Naive B cell (primary cell): ENCODE results near the gene ASCL2. TPM values are rescaled to one million over a fixed set of nuclear protein-coding genes. Genes with fewer than 3 reads are reported as not detected.

Experiments
- ATAC-seq, 2 donors: fragments of 150-1000 bp; cut with Tn5 transposase; 2 replicates each; pipeline ENCODE4 v1.10.0; 2021; ENCODE audit warnings: low read depth in 2 of 2, mild to moderate bottlenecking in 2 of 2, moderate library complexity in 2 of 2
- DNase-seq: peaks from one replicate; pipeline ENCODE4 v3.0.0; 2022
- H3K27ac Mint-ChIP-seq, 6 donors: one replicate each; pipeline ENCODE4 v1.8.0; 2020 to 2022; ENCODE audit warnings: mild to moderate bottlenecking in 6 of 6, mixed read lengths in 6 of 6, moderate library complexity in 5 of 6, inconsistent platforms in 2 of 6
- H3K27me3 Mint-ChIP-seq, 3 donors: one replicate each; pipeline ENCODE4 v1.8.0; 2021 to 2022; ENCODE audit warnings: mixed read lengths in 3 of 3, mild to moderate bottlenecking in 1 of 3
- H3K36me3 Mint-ChIP-seq, 2 donors: one replicate each; pipeline ENCODE4 v1.8.0; 2020 to 2022; ENCODE audit warnings: mixed read lengths in 2 of 2, inconsistent platforms in 1 of 2, mild to moderate bottlenecking in 1 of 2
- H3K4me1 Mint-ChIP-seq, 3 donors: one replicate each; pipeline ENCODE4 v1.8.0; 2020 to 2022; ENCODE audit warnings: mixed read lengths in 3 of 3, inconsistent platforms in 1 of 3, mild to moderate bottlenecking in 1 of 3, moderate library complexity in 1 of 3
- H3K4me3 Mint-ChIP-seq, 8 donors: one replicate each; pipeline ENCODE4 v1.8.0; 2020 to 2022; ENCODE audit warnings: mild to moderate bottlenecking in 8 of 8, mixed read lengths in 8 of 8, moderate library complexity in 8 of 8, inconsistent platforms in 2 of 8
- H3K9me3 Mint-ChIP-seq, 7 donors: one replicate each; pipeline ENCODE4 v1.8.0; 2020 to 2022; ENCODE audit warnings: mixed read lengths in 7 of 7, mild to moderate bottlenecking in 5 of 7, inconsistent platforms in 2 of 7, moderate library complexity in 1 of 7
- polyA plus RNA-seq, 6 donors: library from polyadenylated mRNA; unstranded; fragments of 300-500 nt; fragmentation: Illumina TruSeq; gene quantifications; one replicate each; pipeline ENCODE4 v1.2.3, GENCODE V29; 2021; ENCODE audit warnings: low read depth in 6 of 6

The ASCL2 gene
- polyA plus RNA-seq, 6 donors from 2014 or later = 0.35 to 1.7 (median 0.60) TPM; not detected in 1

- DNase-seq (no peak), ATAC-seq (no peak)
- peak overlapping the region in 7 of 8 donors; percentile 15 to 70 (median 53) for H3K4me3 Mint-ChIP-seq
- H3K27me3 Mint-ChIP-seq = peaks cover 10 to 53% (median 48%) of the 10 kb centered on the region in 3 donors
- no peaks in the 10 kb centered on the region for H3K9me3 Mint-ChIP-seq
- peak overlapping the region in 1 of 6 donors; percentile 44 for H3K27ac Mint-ChIP-seq
- H3K4me1 Mint-ChIP-seq = peaks cover 8 to 27% (median 13%) of the 10 kb centered on the region in 3 donors
- no peaks in the 10 kb centered on the region for H3K36me3 Mint-ChIP-seq
Observed at GRCh38 chr11:2271327-2272227, 1.2 kb upstream of the ASCL2 start.

GRCh38 chr11:2271077-2271326, 614 bp upstream of the ASCL2 start:
- peak overlapping the region in 1 of 8 donors; percentile 70 for H3K4me3 Mint-ChIP-seq
- DNase-seq (peak; percentile 46), ATAC-seq (peak; percentile 56 to 57)
- no peaks in the 10 kb centered on the region for H3K36me3 Mint-ChIP-seq
- H3K9me3 Mint-ChIP-seq = no peaks in the 10 kb centered on the region
- H3K27ac Mint-ChIP-seq = no peak overlapping the region
- H3K4me1 Mint-ChIP-seq = peaks cover 13 to 33% (median 19%) of the 10 kb centered on the region in 3 donors
- peaks cover 10 to 48% (median 43%) of the 10 kb centered on the region in 3 donors for H3K27me3 Mint-ChIP-seq

- H3K4me3 Mint-ChIP-seq = peak overlapping the region in 7 of 8 donors; percentile 43 to 80 (median 78)
- ATAC-seq = peak; percentile 40 to 48
Observed at GRCh38 chr11:2269601-2270321, 627 bp downstream of the ASCL2 start.

GRCh38 chr11:2268729-2269600, 1.4 kb downstream of the ASCL2 start:
- peak; percentile 25 for ATAC-seq
- peak overlapping the region; percentile 61 to 85 (median 78) for H3K4me3 Mint-ChIP-seq
- H3K27ac Mint-ChIP-seq = peak overlapping the region in 2 of 6 donors; percentile 52 to 90
- H3K4me1 Mint-ChIP-seq = peaks cover 22 to 44% (median 28%) of the 10 kb centered on the region in 3 donors
- H3K9me3 Mint-ChIP-seq = no peaks in the 10 kb centered on the region
- H3K27me3 Mint-ChIP-seq = peaks cover 4 to 32% (median 26%) of the 10 kb centered on the region in 3 donors
- peak; percentile 38 for DNase-seq
- H3K36me3 Mint-ChIP-seq = no peaks in the 10 kb centered on the region

More at GRCh38 chr11:2269601-2270321, 627 bp downstream of the ASCL2 start:
- peak; percentile 33 for DNase-seq
- no peak overlapping the region for H3K27ac Mint-ChIP-seq
- H3K27me3 Mint-ChIP-seq = peaks cover 10 to 39% (median 34%) of the 10 kb centered on the region in 3 donors
- H3K9me3 Mint-ChIP-seq = no peaks in the 10 kb centered on the region
- peaks cover 22 to 44% (median 28%) of the 10 kb centered on the region in 3 donors for H3K4me1 Mint-ChIP-seq
- H3K36me3 Mint-ChIP-seq = no peaks in the 10 kb centered on the region

- Mint-ChIP-seq H3K4me1 (peaks cover 22 to 44% (median 28%) of the 10 kb centered on the region in 3 donors), H3K9me3 (no peaks in the 10 kb centered on the region), H3K27ac (peak overlapping the region in 2 of 6 donors; percentile 52 to 90), H3K36me3 (no peaks in the 10 kb centered on the region), H3K4me3 (peak overlapping the region; percentile 42 to 85 (median 72)), H3K27me3 (peaks cover under 1 to 25% (median 20%) of the 10 kb centered on the region in 3 donors)
- DNase-seq (no peak), ATAC-seq (no peak)
Observed at GRCh38 chr11:2267851-2268728, 2.3 kb downstream of the ASCL2 start.

- Mint-ChIP-seq H3K27ac (no peak overlapping the region), H3K4me1 (peaks cover 22 to 44% (median 28%) of the 10 kb centered on the region in 3 donors), H3K27me3 (peaks cover 0 to 18% (median 13%) of the 10 kb centered on the region in 3 donors), H3K9me3 (no peaks in the 10 kb centered on the region), H3K4me3 (peak overlapping the region in 5 of 8 donors; percentile 20 to 78 (median 72)), H3K36me3 (no peaks in the 10 kb centered on the region)
- ATAC-seq (no peak), DNase-seq (no peak)
Observed at GRCh38 chr11:2267306-2267850, 3.0 kb downstream of the ASCL2 start.

- Mint-ChIP-seq H3K36me3 (no peaks in the 10 kb centered on the region), H3K27ac (peak overlapping the region in 1 of 6 donors; percentile 65), H3K4me3 (peak overlapping the region in 6 of 8 donors; percentile 33 to 80 (median 76)), H3K9me3 (no peaks in the 10 kb centered on the region), H3K4me1 (peaks cover 22 to 44% (median 27%) of the 10 kb centered on the region in 3 donors), H3K27me3 (peaks cover 0 to 12% (median 6%) of the 10 kb centered on the region in 3 donors)
- ATAC-seq (no peak), DNase-seq (no peak)
Observed at GRCh38 chr11:2266586-2267305, 3.6 kb downstream of the ASCL2 start.

GRCh38 chr11:2265854-2266585, 4.4 kb downstream of the ASCL2 start:
- peak overlapping the region in 4 of 6 donors; percentile 8 to 86 (median 80) for H3K27ac Mint-ChIP-seq
- no peak for ATAC-seq
- no peak for DNase-seq
- H3K27me3 Mint-ChIP-seq = peaks cover 0 to 6% (median 0%) of the 10 kb centered on the region in 3 donors
- H3K4me3 Mint-ChIP-seq = peak overlapping the region; percentile 53 to 87 (median 78)
- no peaks in the 10 kb centered on the region for H3K36me3 Mint-ChIP-seq
- H3K9me3 Mint-ChIP-seq = no peaks in the 10 kb centered on the region
- peaks cover 19 to 42% (median 22%) of the 10 kb centered on the region in 3 donors for H3K4me1 Mint-ChIP-seq

GRCh38 chr11:2265396-2265795, 5.0 kb downstream of the ASCL2 start:
- Mint-ChIP-seq H3K27me3 (peaks cover 0 to 2% (median 0%) of the 10 kb centered on the region in 3 donors), H3K36me3 (no peaks in the 10 kb centered on the region), H3K4me1 (peaks cover 15 to 38% (median 18%) of the 10 kb centered on the region in 3 donors), H3K4me3 (peak overlapping the region; percentile 46 to 87 (median 78)), H3K9me3 (no peaks in the 10 kb centered on the region), H3K27ac (peak overlapping the region in 4 of 6 donors; percentile 8 to 86 (median 80))
- DNase-seq = peak; percentile 70
- peak; percentile 82 to 83 for ATAC-seq

- ATAC-seq (no peak), DNase-seq (no peak)
- Mint-ChIP-seq H3K4me3 (no peak overlapping the region), H3K36me3 (no peaks in the 10 kb centered on the region), H3K27ac (peak overlapping the region in 2 of 6 donors; percentile 44 to 73), H3K27me3 (no peaks in the 10 kb centered on the region), H3K9me3 (no peaks in the 10 kb centered on the region), H3K4me1 (peaks cover 15 to 38% (median 17%) of the 10 kb centered on the region in 3 donors)
Observed at GRCh38 chr11:2264366-2265053, 5.9 kb downstream of the ASCL2 start.
